ENCODE data around the gene TSKU.

Gene TSKU

DNA sequence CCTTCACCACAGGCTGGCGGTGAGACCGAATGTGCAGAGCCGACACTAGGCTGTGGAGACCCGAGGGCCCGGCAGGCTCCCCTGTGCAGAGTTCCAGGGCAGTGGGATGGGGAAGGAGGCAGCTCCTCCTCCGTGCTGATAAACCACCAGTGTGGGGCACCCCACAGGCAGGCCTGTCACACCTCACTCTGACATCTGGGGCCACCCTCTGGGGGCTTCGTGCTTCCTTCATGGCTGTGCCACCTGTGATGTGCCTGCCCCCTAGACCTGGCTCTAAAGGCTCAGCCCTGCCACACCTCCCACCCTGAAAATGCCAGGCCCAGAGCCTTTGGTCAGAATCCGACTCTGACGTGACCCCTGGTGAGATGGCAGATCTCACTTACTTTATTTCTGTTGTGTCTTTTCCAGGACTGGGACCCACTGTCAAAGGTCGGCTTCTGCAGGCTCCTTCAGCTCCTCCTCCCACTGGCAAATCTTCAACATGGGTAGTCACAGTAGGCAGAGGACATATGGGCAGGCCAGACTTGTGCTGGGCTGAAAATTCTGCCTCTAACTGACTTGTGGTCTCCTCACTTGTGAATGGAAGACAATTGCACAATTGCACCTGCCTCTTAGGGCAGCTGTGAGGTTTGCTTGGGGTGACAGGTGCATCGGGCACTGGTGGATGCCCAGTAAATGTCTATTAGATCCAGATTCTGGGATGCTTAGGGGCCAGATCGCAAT, 46.2 kb upstream of the TSKU start:
- DNase-seq (ENCODE audit: low read depth, low spot score): no peak
- H3K4me3 ChIP-seq (ENCODE audit: low read depth, low read length): no peak overlapping the region
- CTCF ChIA-PET: interaction anchor here (0.8 to 19.3 kb wide), 7 partner anchors 12 to 183 kb away, joined by 3 to 419 read pairs (median 12); no protein-coding TSS in a partner anchor
- TF ChIP-seq, protein P1, sequence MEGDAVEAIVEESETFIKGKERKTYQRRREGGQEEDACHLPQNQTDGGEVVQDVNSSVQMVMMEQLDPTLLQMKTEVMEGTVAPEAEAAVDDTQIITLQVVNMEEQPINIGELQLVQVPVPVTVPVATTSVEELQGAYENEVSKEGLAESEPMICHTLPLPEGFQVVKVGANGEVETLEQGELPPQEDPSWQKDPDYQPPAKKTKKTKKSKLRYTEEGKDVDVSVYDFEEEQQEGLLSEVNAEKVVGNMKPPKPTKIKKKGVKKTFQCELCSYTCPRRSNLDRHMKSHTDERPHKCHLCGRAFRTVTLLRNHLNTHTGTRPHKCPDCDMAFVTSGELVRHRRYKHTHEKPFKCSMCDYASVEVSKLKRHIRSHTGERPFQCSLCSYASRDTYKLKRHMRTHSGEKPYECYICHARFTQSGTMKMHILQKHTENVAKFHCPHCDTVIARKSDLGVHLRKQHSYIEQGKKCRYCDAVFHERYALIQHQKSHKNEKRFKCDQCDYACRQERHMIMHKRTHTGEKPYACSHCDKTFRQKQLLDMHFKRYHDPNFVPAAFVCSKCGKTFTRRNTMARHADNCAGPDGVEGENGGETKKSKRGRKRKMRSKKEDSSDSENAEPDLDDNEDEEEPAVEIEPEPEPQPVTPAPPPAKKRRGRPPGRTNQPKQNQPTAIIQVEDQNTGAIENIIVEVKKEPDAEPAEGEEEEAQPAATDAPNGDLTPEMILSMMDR (IDR thresholded peaks at IDR 0.05; ENCODE audit: insufficient read depth, low read length, missing control alignments): no peak
- POLR2A ChIA-PET: no interaction called here

DNA sequence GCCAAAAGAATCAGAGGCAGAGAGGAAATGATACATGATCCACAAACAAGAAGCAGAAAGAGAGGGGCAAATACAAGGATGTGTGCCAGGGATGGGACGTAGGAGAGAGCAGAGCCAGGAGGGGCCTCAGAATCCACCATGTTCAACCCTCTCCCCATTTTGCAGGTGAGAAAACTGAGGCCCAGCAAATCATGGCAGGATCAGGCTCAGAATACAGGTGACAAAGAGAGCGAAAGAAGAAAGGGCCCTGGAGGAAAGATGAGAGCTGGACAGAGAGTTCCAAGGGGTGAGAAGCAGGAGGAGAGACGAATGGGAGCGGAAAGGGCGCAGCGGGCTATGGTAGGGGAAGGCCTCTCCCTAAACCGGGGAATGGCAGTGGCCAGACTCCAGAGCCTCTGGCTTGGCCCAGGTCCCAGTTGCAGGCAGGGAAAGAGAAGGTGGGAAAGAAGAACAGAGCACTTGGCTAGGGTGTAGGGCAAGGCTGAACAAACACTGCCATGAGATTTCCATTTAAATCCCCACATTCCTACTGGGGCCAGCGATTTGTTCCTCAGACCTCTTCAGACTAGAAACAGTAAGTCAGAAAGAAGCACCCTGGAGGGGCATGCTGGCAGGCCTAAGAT, 44.4 kb upstream of the TSKU start:
- no peak overlapping the region for H3K4me3 ChIP-seq (ENCODE audit: low read depth, low read length)
- no peak for DNase-seq (ENCODE audit: low read depth, low spot score)
- TF ChIP-seq, protein P1 (IDR thresholded peaks at IDR 0.05; ENCODE audit: insufficient read depth, low read length, missing control alignments): no peak
- POLR2A ChIA-PET: no interaction called here
- CTCF ChIA-PET: interaction anchor here (1.4 to 19.3 kb wide), 4 partner anchors 63 to 181 kb away, joined by 3 to 419 read pairs (median 113); no protein-coding TSS in a partner anchor

DNA sequence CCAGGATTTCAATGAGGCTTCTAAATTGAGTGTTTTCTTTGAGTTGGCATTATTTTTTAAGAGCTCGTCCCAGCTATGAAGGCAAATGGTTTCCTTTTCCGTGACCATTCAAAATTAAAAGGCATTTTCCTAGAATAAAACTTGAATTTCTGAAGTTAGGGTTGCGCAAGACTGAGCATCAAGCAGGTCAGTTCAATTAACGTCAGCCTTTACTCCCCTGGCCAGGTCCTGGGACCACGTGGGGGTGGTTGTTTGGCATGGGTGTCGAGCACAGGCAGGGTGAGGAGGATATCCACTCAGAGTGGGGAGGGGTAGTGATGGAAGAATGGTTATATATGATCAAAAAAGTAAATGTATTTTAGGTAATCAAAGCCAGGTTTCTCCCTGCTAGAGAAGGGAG, 43.4 kb upstream of the TSKU start:
- TF ChIP-seq, protein P1 (IDR thresholded peaks at IDR 0.05; ENCODE audit: insufficient read depth, low read length, missing control alignments): no peak
- H3K4me3 ChIP-seq (ENCODE audit: low read depth, low read length): no peak overlapping the region
- CTCF ChIA-PET: interaction anchor here (0.9 to 13.6 kb wide), 8 partner anchors 15 to 307 kb away, joined by 4 to 220 read pairs (median 6); no protein-coding TSS in a partner anchor
- no peak for DNase-seq (ENCODE audit: low read depth, low spot score)
- POLR2A ChIA-PET: no interaction called here

DNA sequence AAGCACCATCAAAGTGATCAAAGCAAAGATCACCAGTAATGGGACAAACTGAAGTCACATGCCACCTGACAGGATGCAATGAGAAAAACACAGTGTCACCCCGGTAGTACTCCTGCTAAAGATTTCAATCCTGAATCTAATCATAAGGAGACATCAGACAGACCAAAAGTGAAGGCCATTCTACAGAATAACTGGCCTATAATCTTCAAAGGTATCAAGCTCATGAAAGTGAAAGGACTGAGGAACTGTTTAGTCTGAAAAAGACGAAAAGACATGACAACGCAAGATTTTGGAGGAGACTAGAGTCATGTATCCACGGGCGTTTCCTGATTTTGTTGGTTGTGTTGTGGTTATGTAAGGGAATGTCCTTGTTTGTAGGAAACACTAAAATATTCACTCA, 42.4 kb upstream of the TSKU start:
- CTCF ChIA-PET: interaction anchor here (1.4 to 13.6 kb wide), 5 partner anchors 16 to 179 kb away, joined by 4 to 220 read pairs (median 6); no protein-coding TSS in a partner anchor
- no peak for DNase-seq (ENCODE audit: low read depth, low spot score)
- no peak overlapping the region for H3K4me3 ChIP-seq (ENCODE audit: low read depth, low read length)
- POLR2A ChIA-PET: no interaction called here
- TF ChIP-seq, protein P1 (IDR thresholded peaks at IDR 0.05; ENCODE audit: insufficient read depth, low read length, missing control alignments): no peak

DNA sequence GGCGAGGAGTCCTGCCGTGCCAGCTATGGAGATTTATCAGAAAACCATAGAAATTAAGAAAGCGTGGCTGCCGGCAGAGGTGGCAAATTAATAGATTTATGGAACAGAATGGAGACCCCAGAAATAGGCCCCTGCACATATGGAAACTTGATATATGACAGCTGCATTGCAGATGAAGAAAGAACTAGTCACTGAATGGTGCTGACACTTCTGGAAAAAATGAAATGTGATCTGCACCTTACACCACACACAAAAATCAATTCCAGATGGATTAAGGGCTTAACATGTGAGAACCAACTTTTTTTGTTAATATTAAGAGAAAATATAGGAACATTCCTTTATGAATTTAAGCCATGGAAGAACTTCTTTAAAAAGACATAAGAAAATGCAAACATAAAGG, 40.3 kb upstream of the TSKU start:
- no peak overlapping the region for H3K4me3 ChIP-seq (ENCODE audit: low read depth, low read length)
- no peak for DNase-seq (ENCODE audit: low read depth, low spot score)
- TF ChIP-seq, protein P1 (IDR thresholded peaks at IDR 0.05; ENCODE audit: insufficient read depth, low read length, missing control alignments): no peak
- POLR2A ChIA-PET: no interaction called here
- CTCF ChIA-PET: interaction anchor here (0.6 to 13.6 kb wide), 11 partner anchors 8 to 177 kb away, joined by 3 to 220 read pairs (median 4); no protein-coding TSS in a partner anchor

All from AG04449 (cell line).